ENCODE results near the gene GRXCR2.
"Not testable (repeated sequence)": the region's sequence is repeated elsewhere in the genome, so short reads cannot be mapped to it uniquely, and the experiment has no call there.

Gene GRXCR2

DNA sequence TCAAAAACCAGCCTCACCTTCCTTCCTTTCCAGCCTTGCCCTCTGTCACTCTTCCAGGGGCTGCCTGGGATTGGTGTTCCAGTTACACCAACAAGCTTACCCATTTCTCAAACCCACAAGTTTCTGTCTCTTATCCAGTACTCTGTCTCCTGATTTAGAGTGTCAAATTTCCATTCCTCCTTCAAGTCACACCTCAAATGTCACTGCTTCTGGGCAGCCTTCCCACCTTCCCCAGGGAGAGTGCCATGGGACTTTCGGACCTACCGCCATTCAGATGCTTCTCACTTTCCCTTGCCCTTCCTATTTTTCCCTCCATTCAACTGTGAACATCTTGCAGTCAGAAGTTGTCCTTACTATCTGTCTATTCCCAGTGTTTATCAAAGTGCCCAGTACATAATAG is 2.0 kb upstream of the GRXCR2 start:
- Histone ChIP-seq H3K27me3 (replicated peaks; ENCODE audit: control insufficient read depth, insufficient read depth, low read length) (peaks cover 4% of the 10 kb centered on the region), H3K4me3 (ENCODE audit: low read length) (no peak overlapping the region), H3K9ac (ENCODE audit: low read length) (no peak overlapping the region), H3K36me3 (ENCODE audit: control insufficient read depth, insufficient read depth, low read length, severe bottlenecking) (no peaks in the 10 kb centered on the region), H3K4me1 (ENCODE audit: control insufficient read depth, insufficient read depth, low read length) (no peaks in the 10 kb centered on the region), H3K9me3 (ENCODE audit: control insufficient read depth, low read length) (peaks cover 8% of the 10 kb centered on the region)
- no peak for DNase-seq (ENCODE audit: low read depth)

DNA sequence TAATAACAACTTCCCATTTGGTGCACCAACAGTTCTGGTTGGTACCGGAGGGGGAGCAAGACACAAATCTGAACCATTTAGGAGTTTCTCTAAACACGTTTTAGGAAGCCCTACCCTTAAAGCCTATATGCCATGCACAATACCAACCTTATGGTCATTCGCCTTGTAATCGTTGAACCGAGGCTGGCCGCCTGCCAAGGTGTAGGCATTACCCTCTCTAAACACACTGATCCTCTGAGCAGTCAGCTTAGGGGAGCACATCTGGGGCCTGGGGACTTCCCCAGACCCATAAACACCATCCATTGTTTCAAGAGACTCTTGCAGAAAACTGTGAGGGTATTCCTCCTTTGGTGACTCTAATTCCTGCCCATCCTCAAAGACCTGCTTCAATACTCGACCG is 328 bp downstream of the GRXCR2 start:
- DNase-seq (ENCODE audit: low read depth): no peak
- H3K4me3 ChIP-seq (ENCODE audit: low read length): no peak overlapping the region
- H3K27me3 ChIP-seq (replicated peaks; ENCODE audit: control insufficient read depth, insufficient read depth, low read length): peaks cover 4% of the 10 kb centered on the region
- H3K9me3 ChIP-seq (ENCODE audit: control insufficient read depth, low read length): no peaks in the 10 kb centered on the region
- peaks cover 5% of the 10 kb centered on the region for H3K4me1 ChIP-seq (ENCODE audit: control insufficient read depth, insufficient read depth, low read length)
- H3K36me3 ChIP-seq (ENCODE audit: control insufficient read depth, insufficient read depth, low read length, severe bottlenecking): no peaks in the 10 kb centered on the region
- no peak overlapping the region for H3K9ac ChIP-seq (ENCODE audit: low read length)

DNA sequence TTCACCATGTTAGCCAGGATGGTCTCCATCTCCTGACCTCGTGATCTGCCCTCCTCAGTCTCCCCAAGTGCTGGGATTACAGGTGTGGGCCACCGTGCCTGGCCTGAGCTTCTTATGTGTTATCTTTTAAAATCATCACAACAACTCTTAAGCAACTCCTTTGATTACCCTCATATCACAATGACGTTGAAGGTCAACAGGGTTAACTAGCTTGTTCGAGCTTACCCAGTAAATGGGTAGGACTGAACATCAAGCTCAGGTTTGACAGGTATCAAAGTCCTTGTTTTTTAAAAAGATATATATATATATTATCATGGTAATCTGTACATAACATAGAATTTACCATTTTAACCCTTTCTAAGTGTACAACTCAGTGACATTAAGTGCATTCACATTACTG is 3.1 kb downstream of the GRXCR2 start:
- Histone ChIP-seq H3K9me3 (ENCODE audit: control insufficient read depth, low read length) (no peaks in the 10 kb centered on the region), H3K27me3 (replicated peaks; ENCODE audit: control insufficient read depth, insufficient read depth, low read length) (peaks cover 4% of the 10 kb centered on the region), H3K4me3 (ENCODE audit: low read length) (no peak overlapping the region), H3K36me3 (ENCODE audit: control insufficient read depth, insufficient read depth, low read length, severe bottlenecking) (no peaks in the 10 kb centered on the region), H3K9ac (ENCODE audit: low read length) (no peak overlapping the region), H3K4me1 (ENCODE audit: control insufficient read depth, insufficient read depth, low read length) (peaks cover 8% of the 10 kb centered on the region)
- no peak for DNase-seq (ENCODE audit: low read depth)

DNA sequence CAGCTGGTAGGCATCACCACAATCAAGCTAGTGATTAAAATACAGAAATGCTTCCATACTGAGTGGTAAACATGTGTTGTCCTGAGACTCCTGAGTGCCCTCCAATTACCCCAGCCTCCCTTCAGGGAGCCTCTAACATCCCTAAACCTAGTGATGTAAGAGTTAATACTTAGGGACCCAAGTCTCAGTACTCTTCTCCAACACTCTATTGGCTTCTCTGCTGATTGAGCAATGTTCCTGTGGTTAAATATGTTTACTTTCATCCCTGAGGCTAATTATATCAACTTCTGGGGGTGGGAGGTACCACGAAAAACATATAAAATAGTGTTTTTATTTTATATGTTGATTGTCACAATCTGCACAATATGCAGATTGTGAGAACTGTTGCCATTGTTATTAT is 5.0 kb downstream of the GRXCR2 start:
- H3K36me3 ChIP-seq (ENCODE audit: control insufficient read depth, insufficient read depth, low read length, severe bottlenecking): no peaks in the 10 kb centered on the region
- peaks cover 4% of the 10 kb centered on the region for H3K27me3 ChIP-seq (replicated peaks; ENCODE audit: control insufficient read depth, insufficient read depth, low read length)
- H3K4me3 ChIP-seq (ENCODE audit: low read length): no peak overlapping the region
- peak; percentile 60 for DNase-seq (ENCODE audit: low read depth)
- H3K9ac ChIP-seq (ENCODE audit: low read length): no peak overlapping the region
- H3K9me3 ChIP-seq (ENCODE audit: control insufficient read depth, low read length): no peaks in the 10 kb centered on the region
- peaks cover 8% of the 10 kb centered on the region for H3K4me1 ChIP-seq (ENCODE audit: control insufficient read depth, insufficient read depth, low read length)

DNA sequence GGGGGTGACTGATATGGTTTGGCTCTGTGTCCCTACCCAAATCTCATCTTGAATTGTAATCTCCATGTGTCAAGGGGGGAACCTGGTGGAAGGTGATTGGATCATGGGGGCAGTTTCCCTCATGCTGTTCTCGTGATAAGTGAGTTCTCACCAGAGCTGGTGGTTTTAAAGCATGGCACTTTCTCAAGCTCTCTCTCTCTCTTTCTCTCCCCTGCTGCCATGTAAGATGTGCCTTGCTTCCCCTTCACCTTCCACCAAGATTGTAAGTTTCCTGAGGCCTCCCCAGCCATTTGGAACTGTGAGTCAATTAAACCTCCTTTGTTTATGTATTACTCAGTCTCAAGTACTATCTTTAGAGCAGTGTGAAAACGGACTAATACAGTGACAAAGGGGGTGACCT is 8.4 kb downstream of the GRXCR2 start:
- not testable (repeated sequence) for H3K4me3 ChIP-seq (ENCODE audit: low read length); H3K36me3 ChIP-seq (ENCODE audit: control insufficient read depth, insufficient read depth, low read length, severe bottlenecking); H3K4me1 ChIP-seq (ENCODE audit: control insufficient read depth, insufficient read depth, low read length); H3K9ac ChIP-seq (ENCODE audit: low read length); H3K9me3 ChIP-seq (ENCODE audit: control insufficient read depth, low read length); DNase-seq (ENCODE audit: low read depth); H3K27me3 ChIP-seq (replicated peaks; ENCODE audit: control insufficient read depth, insufficient read depth, low read length)

DNA sequence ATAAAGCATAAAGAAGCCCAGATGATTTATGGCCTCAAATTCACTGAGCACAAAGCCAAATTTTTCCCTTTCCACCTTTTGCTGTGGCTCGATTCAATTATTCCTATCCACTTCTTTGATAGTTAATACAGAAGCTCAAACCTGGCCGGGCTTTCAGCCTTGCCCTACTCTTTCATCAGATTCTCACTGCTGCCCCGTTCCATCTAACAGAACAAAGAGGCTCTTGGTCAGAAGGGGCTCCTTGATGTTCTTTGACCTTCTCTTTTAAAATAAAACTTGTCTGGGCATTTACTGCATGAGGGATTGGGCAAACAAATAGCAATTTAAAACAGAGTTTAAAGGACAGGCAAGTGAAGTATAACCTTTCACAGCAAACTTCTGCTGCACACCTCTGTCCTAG is 9.8 kb downstream of the GRXCR2 start:
- no peaks in the 10 kb centered on the region for H3K36me3 ChIP-seq (ENCODE audit: control insufficient read depth, insufficient read depth, low read length, severe bottlenecking)
- DNase-seq (ENCODE audit: low read depth): no peak
- H3K4me1 ChIP-seq (ENCODE audit: control insufficient read depth, insufficient read depth, low read length): peaks cover 11% of the 10 kb centered on the region
- H3K9ac ChIP-seq (ENCODE audit: low read length): no peak overlapping the region
- H3K27me3 ChIP-seq (replicated peaks; ENCODE audit: control insufficient read depth, insufficient read depth, low read length): no peaks in the 10 kb centered on the region
- H3K4me3 ChIP-seq (ENCODE audit: low read length): no peak overlapping the region
- H3K9me3 ChIP-seq (ENCODE audit: control insufficient read depth, low read length): no peaks in the 10 kb centered on the region

DNA sequence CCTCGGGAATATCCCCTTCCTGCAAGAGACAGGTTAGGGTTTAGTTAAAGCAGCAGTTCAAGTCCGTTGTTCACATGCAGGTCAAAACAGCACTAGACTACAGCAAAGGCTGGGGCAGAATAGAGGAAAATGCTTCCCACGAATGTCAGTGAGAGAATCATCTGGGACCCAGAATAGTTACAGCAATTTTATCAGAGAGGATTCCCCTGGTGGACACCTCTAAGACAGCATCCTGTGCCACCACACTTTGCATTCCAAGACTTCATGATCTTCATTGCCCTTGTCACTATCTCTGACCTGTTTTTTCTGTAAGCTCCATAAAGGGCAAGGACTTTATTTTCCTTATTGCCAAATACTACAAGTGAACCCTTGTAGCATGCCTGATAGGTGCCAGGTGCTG is 12.9 kb downstream of the GRXCR2 start:
- Histone ChIP-seq H3K9ac (ENCODE audit: low read length) (no peak overlapping the region), H3K27me3 (replicated peaks; ENCODE audit: control insufficient read depth, insufficient read depth, low read length) (no peaks in the 10 kb centered on the region), H3K4me1 (ENCODE audit: control insufficient read depth, insufficient read depth, low read length) (peaks cover 8% of the 10 kb centered on the region), H3K9me3 (ENCODE audit: control insufficient read depth, low read length) (no peaks in the 10 kb centered on the region), H3K4me3 (ENCODE audit: low read length) (no peak overlapping the region), H3K36me3 (ENCODE audit: control insufficient read depth, insufficient read depth, low read length, severe bottlenecking) (no peaks in the 10 kb centered on the region)
- no peak for DNase-seq (ENCODE audit: low read depth)

DNA sequence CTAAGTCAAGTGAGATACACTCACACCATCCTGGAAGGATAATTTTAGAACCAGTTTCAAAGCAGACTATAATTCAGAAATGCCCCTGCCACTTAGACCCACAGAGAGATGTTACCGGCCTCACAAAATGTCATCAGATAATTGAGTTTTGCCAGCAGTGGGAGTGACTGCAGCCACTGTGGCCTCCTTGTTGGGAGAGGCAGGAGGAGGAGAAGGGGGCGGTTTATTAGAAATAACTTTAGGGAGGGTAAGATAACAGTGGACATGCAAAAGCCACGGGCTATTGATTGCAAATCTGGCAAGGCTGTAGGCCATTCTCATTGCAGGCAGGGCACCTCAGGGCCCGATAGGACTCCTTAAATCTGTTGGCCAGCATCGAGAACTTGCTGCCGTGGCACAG is 13.4 kb downstream of the GRXCR2 start:
- Histone ChIP-seq H3K4me1 (ENCODE audit: control insufficient read depth, insufficient read depth, low read length) (peaks cover 12% of the 10 kb centered on the region), H3K9ac (ENCODE audit: low read length) (no peak overlapping the region), H3K36me3 (ENCODE audit: control insufficient read depth, insufficient read depth, low read length, severe bottlenecking) (no peaks in the 10 kb centered on the region), H3K4me3 (ENCODE audit: low read length) (no peak overlapping the region), H3K9me3 (ENCODE audit: control insufficient read depth, low read length) (no peaks in the 10 kb centered on the region), H3K27me3 (replicated peaks; ENCODE audit: control insufficient read depth, insufficient read depth, low read length) (no peaks in the 10 kb centered on the region)
- DNase-seq (ENCODE audit: low read depth): no peak

DNA sequence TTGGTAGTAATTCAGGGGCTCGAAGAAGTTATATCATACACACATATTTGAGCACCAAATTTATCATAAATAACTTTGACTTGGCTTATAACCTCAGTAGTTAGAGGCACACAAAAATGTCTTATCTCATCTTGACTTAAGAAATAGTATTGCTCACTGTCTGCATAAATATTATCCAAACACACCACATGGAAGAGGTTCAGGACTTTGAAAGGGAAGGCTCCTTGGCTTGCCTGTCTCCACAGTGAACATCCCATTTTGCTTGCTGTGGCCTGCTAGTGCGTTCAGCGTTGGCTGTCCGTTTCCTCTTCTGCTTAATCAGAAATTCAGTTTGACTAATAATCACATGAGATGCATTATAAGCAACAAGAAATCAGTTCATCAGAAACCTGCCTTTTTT is 13.9 kb downstream of the GRXCR2 start:
- Histone ChIP-seq H3K4me1 (ENCODE audit: control insufficient read depth, insufficient read depth, low read length) (peaks cover 15% of the 10 kb centered on the region), H3K27me3 (replicated peaks; ENCODE audit: control insufficient read depth, insufficient read depth, low read length) (no peaks in the 10 kb centered on the region), H3K36me3 (ENCODE audit: control insufficient read depth, insufficient read depth, low read length, severe bottlenecking) (no peaks in the 10 kb centered on the region), H3K9me3 (ENCODE audit: control insufficient read depth, low read length) (no peaks in the 10 kb centered on the region), H3K9ac (ENCODE audit: low read length) (no peak overlapping the region), H3K4me3 (ENCODE audit: low read length) (no peak overlapping the region)
- DNase-seq (ENCODE audit: low read depth): peak; percentile 10

DNA sequence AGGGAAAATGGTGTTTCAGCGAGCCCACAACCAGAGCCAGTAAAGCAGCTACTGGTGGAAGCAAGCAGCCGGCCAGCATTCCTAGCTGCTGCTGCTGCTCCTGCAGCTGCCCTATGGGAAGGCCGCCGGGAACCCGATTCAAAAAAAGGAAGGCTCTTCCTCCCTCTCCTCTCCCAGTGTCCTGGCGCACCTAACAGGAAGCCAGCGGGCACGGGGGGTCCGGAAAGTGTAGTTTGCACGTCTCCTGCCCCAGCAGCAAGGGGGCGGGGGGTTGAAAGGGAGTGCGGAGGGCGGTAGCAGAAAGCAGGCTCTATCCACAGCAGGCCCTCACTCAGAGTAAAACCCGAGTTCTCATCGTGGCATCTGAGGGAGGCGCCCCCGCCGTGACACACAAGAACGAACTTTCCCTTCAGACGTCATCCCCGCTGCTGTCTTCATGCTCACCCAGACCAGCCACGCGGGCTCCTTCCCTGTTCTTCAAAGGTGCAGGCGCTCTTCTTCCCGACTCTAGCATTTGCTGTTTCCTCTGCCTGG is 16.5 kb downstream of the GRXCR2 start:
- peak overlapping the region; percentile 34 for H3K4me3 ChIP-seq (ENCODE audit: low read length)
- DNase-seq (ENCODE audit: low read depth): no peak

DNA sequence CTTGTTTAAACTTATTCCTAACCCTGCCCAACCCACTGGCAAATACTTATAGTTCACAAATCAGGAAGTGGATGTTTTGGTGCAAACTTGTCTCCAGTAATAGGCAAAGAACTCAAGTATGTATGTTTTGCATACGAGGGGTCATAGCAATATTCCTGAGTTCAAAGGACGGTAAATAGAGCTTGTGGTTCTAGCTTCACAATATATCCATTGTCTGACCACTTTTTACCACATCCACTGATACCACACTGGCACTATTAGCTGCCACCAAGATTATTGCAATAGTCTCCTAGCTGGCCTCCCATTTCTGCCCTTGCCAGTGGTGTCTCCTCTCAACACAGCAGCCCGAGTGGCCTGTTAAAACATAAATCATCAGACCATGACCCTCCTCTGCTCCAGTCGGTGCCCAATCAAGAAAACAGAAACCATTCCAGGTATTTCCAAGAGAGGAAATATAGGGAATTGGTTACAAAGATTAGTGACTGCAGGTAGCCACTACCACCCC is 17.0 kb downstream of the GRXCR2 start:
- H3K9me3 ChIP-seq (ENCODE audit: control insufficient read depth, low read length): no peaks in the 10 kb centered on the region
- peaks cover 16% of the 10 kb centered on the region for H3K4me1 ChIP-seq (ENCODE audit: control insufficient read depth, insufficient read depth, low read length)
- DNase-seq (ENCODE audit: low read depth): no peak
- no peaks in the 10 kb centered on the region for H3K36me3 ChIP-seq (ENCODE audit: control insufficient read depth, insufficient read depth, low read length, severe bottlenecking)
- H3K9ac ChIP-seq (ENCODE audit: low read length): no peak overlapping the region
- H3K27me3 ChIP-seq (replicated peaks; ENCODE audit: control insufficient read depth, insufficient read depth, low read length): no peaks in the 10 kb centered on the region
- H3K4me3 ChIP-seq (ENCODE audit: low read length): peak overlapping the region; percentile 34

More for the DNA sequence above, 16.5 kb downstream of the GRXCR2 start:
- Histone ChIP-seq H3K27me3 (replicated peaks; ENCODE audit: control insufficient read depth, insufficient read depth, low read length) (no peaks in the 10 kb centered on the region), H3K9ac (ENCODE audit: low read length) (peak overlapping the region; percentile 12), H3K9me3 (ENCODE audit: control insufficient read depth, low read length) (no peaks in the 10 kb centered on the region), H3K36me3 (ENCODE audit: control insufficient read depth, insufficient read depth, low read length, severe bottlenecking) (no peaks in the 10 kb centered on the region), H3K4me1 (ENCODE audit: control insufficient read depth, insufficient read depth, low read length) (peaks cover 15% of the 10 kb centered on the region)

DNA sequence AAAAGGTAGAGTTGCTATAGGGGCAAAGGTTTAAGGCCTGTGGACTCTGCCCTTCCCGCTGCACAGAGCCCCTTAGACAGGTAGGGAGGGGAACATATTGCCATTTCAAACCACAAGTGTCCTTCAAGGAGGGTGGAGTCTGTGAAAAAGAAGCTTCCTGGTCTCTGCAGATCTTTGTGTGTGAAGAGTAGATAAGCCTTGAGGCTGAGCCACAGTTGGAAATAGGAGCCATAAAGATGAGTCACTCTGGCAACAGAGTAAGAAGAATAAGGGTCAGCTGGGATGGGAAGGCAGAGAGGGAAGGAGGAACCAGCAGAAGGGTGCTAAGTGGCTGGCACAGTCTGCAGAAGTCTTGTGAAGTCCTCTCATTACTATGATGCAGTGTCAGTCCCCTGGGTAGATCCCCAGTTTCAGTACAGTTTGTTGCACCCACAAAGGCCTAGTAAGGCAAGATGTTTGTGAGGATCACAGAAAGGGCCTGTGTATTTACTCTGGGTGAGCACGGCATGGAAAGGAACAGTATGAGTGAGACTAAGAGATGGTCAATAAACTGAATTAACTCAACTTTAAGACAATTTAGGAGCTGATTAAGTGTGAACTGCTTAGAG is 18.1 kb downstream of the GRXCR2 start:
- Histone ChIP-seq H3K4me3 (ENCODE audit: low read length) (no peak overlapping the region), H3K9me3 (ENCODE audit: control insufficient read depth, low read length) (no peaks in the 10 kb centered on the region), H3K9ac (ENCODE audit: low read length) (no peak overlapping the region), H3K4me1 (ENCODE audit: control insufficient read depth, insufficient read depth, low read length) (peaks cover 18% of the 10 kb centered on the region), H3K27me3 (replicated peaks; ENCODE audit: control insufficient read depth, insufficient read depth, low read length) (no peaks in the 10 kb centered on the region), H3K36me3 (ENCODE audit: control insufficient read depth, insufficient read depth, low read length, severe bottlenecking) (no peaks in the 10 kb centered on the region)
- peak; percentile 64 for DNase-seq (ENCODE audit: low read depth)

All from adipocyte (in vitro differentiated cells).